K562 (cell line): ENCODE measurements around the gene HS3ST3A1. TPM values are rescaled to one million over a fixed set of nuclear protein-coding genes. Genes with fewer than 3 reads are reported as not detected.
A peak's percentile ranks its signal among the peaks of the same experiment; 100 is the strongest.

ENCODE experiments used
- ARNT ChIP-seq, 2 experiments: fragments of 450-650 bp; IDR thresholded peaks; 2 replicates each; pipeline ENCODE4 v1.6.1; 2016; ENCODE audit warnings: mild to moderate bottlenecking in 1 of 2
- CREB3L1 ChIP-seq: fragments of 450-650 bp; IDR thresholded peaks from 2 replicates; pipeline ENCODE4 v1.6.1; 2014; ENCODE audit warnings: low read depth, mild to moderate bottlenecking, moderate library complexity, borderline replicate concordance
- CTCF ChIP-seq, 3 experiments: IDR thresholded peaks in 2 of 3; conservative IDR thresholded peaks in 1 of 3; 2 replicates each; pipeline ENCODE4 v1.5.1; 2011 to 2012; ENCODE audit warnings: low read length in 3 of 3, mild to moderate bottlenecking in 3 of 3, control low read depth in 2 of 3, improper control_type of control experiment in 1 of 3, inconsistent platforms in 1 of 3, low read depth in 1 of 3, mixed read lengths in 1 of 3, moderate library complexity in 1 of 3; ENCODE audit not compliant: insufficient read depth in 2 of 3
- FOXK2 ChIP-seq, 2 experiments: fragments of 450-650 bp; IDR thresholded peaks in 1 of 2; conservative IDR thresholded peaks in 1 of 2; 2 replicates each; pipeline ENCODE4 v1.6.1; 2016; ENCODE audit warnings: low read depth in 2 of 2, mild to moderate bottlenecking in 1 of 2
- GTF2F1 ChIP-seq: IDR thresholded peaks from 2 replicates; pipeline ENCODE4 v1.6.1; 2011; ENCODE audit warnings: low read depth, low read length, improper control_type of control experiment
- HDAC3 ChIP-seq: fragments of 450-650 bp; IDR thresholded peaks from 2 replicates; pipeline ENCODE4 v1.6.1; 2018; ENCODE audit warnings: borderline replicate concordance, mild to moderate bottlenecking, moderate library complexity; ENCODE audit not compliant: partially characterized antibody
- HLTF ChIP-seq: fragments of 450-650 bp; IDR thresholded peaks from 2 replicates; pipeline ENCODE4 v1.6.1; 2016
- MBD1 ChIP-seq: fragments of 250-450 bp; sonication (Bioruptor Pico); IDR thresholded peaks from 2 replicates; pipeline ENCODE4 v1.8.0; 2022; ENCODE audit warnings: inconsistent platforms
- MLLT1 ChIP-seq, 2 experiments: fragments of 450-650 bp; IDR thresholded peaks; 2 replicates each; pipeline ENCODE4 v1.6.1; 2016
- MYC ChIP-seq, 2 experiments: fragments of 250-450 bp in 1 of 2; sonication (Bioruptor Pico) in 1 of 2; IDR thresholded peaks; 2 replicates each; pipeline versions ENCODE4 v1.5.1 to v1.6.1; 2012 to 2021; ENCODE audit warnings: low read depth in 2 of 2, borderline replicate concordance in 1 of 2, improper control_type of control experiment in 1 of 2, low read length in 1 of 2, mild to moderate bottlenecking in 1 of 2, moderate library complexity in 1 of 2
- NCOA6 ChIP-seq: fragments of 450-650 bp; IDR thresholded peaks from 2 replicates; pipeline ENCODE4 v1.6.1; 2017; ENCODE audit warnings: mild to moderate bottlenecking
- NFE2 ChIP-seq: IDR thresholded peaks from 2 replicates; pipeline ENCODE4 v1.6.1; 2014; ENCODE audit warnings: antibody characterized with exemption, low read depth
- RB1 ChIP-seq: fragments of 450-650 bp; IDR thresholded peaks from 2 replicates; pipeline ENCODE4 v1.6.1; 2017; ENCODE audit warnings: low read depth, mild to moderate bottlenecking
- RHOXF2B ChIP-seq: fragments of 250-450 bp; sonication (Bioruptor Pico); conservative IDR thresholded peaks from 2 replicates; pipeline ENCODE4 v1.5.1; 2021
- SAFB2 ChIP-seq: fragments of 200-400 bp; formaldehyde crosslinking; IDR thresholded peaks from 2 replicates; pipeline ENCODE4 v1.6.1; 2018; ENCODE audit warnings: borderline replicate concordance, low read length, low read depth, moderate library complexity; ENCODE audit not compliant: severe bottlenecking
- SMAD2 ChIP-seq: fragments of 150-350 bp; IDR thresholded peaks from 2 replicates; pipeline ENCODE4 v1.6.1; 2014; ENCODE audit warnings: low read depth, mild to moderate bottlenecking, low read length
- SREBF2 ChIP-seq: sonication (generic); formaldehyde crosslinking; IDR thresholded peaks from 2 replicates; pipeline ENCODE4 v1.4.0; 2020; ENCODE audit warnings: mild to moderate bottlenecking, missing genetic modification reagents
- STAG1 ChIP-seq: sonication (generic); formaldehyde crosslinking; IDR thresholded peaks from 2 replicates; pipeline ENCODE4 v1.5.0; 2020; ENCODE audit warnings: missing genetic modification reagents, borderline replicate concordance
- ZBED1 ChIP-seq: IDR thresholded peaks from 2 replicates; pipeline ENCODE4 v1.6.1; 2014
- ZBTB7A ChIP-seq: IDR thresholded peaks from 2 replicates; pipeline ENCODE4 v1.6.1; 2011; ENCODE audit warnings: low read depth, mild to moderate bottlenecking, low read length, moderate library complexity, borderline replicate concordance; ENCODE audit not compliant: control insufficient read depth
- ZKSCAN3 ChIP-seq: fragments of 250-450 bp; sonication (Bioruptor Pico); IDR thresholded peaks from 2 replicates; pipeline ENCODE4 v1.4.0; 2020
- ZNF408 ChIP-seq: fragments of 250-450 bp; sonication (Bioruptor Pico); IDR thresholded peaks from 2 replicates; pipeline ENCODE4 v1.4.0; 2020; ENCODE audit warnings: low read depth, mild to moderate bottlenecking, moderate library complexity
- ZNF444 ChIP-seq: fragments of 250-450 bp; sonication (Bioruptor Pico); IDR thresholded peaks from 2 replicates; pipeline ENCODE4 v1.4.0; 2020; ENCODE audit warnings: mild to moderate bottlenecking, moderate library complexity
- ZNF561 ChIP-seq: fragments of 450-650 bp; formaldehyde crosslinking; conservative IDR thresholded peaks from 2 replicates; pipeline ENCODE4 v1.4.0; 2020; ENCODE audit warnings: mild to moderate bottlenecking, moderate library complexity
- ZZZ3 ChIP-seq: fragments of 450-650 bp; IDR thresholded peaks from 2 replicates; pipeline ENCODE4 v1.6.1; 2016; ENCODE audit warnings: antibody characterized with exemption, mild to moderate bottlenecking, moderate library complexity
- polyA plus RNA-seq, 8 experiments: library from polyadenylated mRNA; depleted of rRNA in 4 of 8; stranded (reverse) in 5 of 8; unstranded in 3 of 8; fragments of >200 nt; fragmentation: Nextera tagmentation in 2 of 8; fragmentation: Illumina TruSeq in 1 of 8; extraction: Ambion mirVana in 2 of 8; extraction: Trizol in 1 of 8; gene quantifications; 2 replicates each; pipeline versions ENCODE4 v1.2.1 to v1.2.3, GENCODE V29; 2011 to 2014; ENCODE audit warnings: inconsistent platforms in 1 of 8, missing spikeins in 1 of 8
- total RNA-seq, 7 experiments: library from RNA; depleted of rRNA in 6 of 7; stranded (reverse); fragments of >200 nt in 6 of 7; fragmentation: Illumina TruSeq in 2 of 7; extraction: Trizol in 2 of 7; gene quantifications; 2 replicates each; pipeline versions ENCODE4 v1.2.1 to v1.2.3, GENCODE V29; 2011 to 2021; ENCODE audit warnings: low replicate concordance in 1 of 7

Gene HS3ST3A1
- total and polyA plus RNA-seq, 9 of the 15 experiments (the other 6 are each of a cell fraction or from before 2014, with no cell fraction given), result 0.25 to 14.8 (median 2.3) TPM

GRCh38 chr17:13513039-13513405 is 88.7 kb downstream of the HS3ST3A1 start (continued):
- TF ChIP-seq CTCF (IDR thresholded peaks at IDR 0.05 in 2 of 3, conservative IDR thresholded peaks at IDR 0.05 in 1 of 3; ENCODE audit: insufficient read depth in 2 of 3, low read depth in 1 of 3, low read length in 3 of 3) (peak; percentile 3 to 22 (median 8); a peak in 1 of 6 replicates), ZNF444 (no peak), SAFB2 (no peak), ZNF561 (CRISPR knock-in tag) (no peak), ZKSCAN3 (CRISPR knock-in tag) (no peak), ZNF408 (no peak), ARNT (IDR thresholded peaks at IDR 0.05) (no peak), ZBTB7A (no peak), HDAC3 (no peak), ZBED1 (no peak), GTF2F1 (no peak), ZZZ3 (no peak), RB1 (no peak), FOXK2 (conservative IDR thresholded peaks at IDR 0.05 in 1 of 2, IDR thresholded peaks at IDR 0.05 in 1 of 2; ENCODE audit: low read depth in 2 of 2) (peak; percentile 59 to 72), SREBF2 (CRISPR knock-in tag) (no peak), HLTF (no peak), STAG1 (no peak), CREB3L1 (no peak), NCOA6 (no peak), MLLT1 (IDR thresholded peaks at IDR 0.05) (0 out of 4 replicates have a peak, but pooled peaks of 1 of the 2 experiments have one; percentile 15), NFE2 (peak; percentile 17; the same call in 1 of the 2 replicates), MYC (IDR thresholded peaks at IDR 0.05; ENCODE audit: low read depth, low read length) (0 out of 2 replicates have a peak, but pooled peaks have one; percentile 34), MYC (CRISPR knock-in tag; IDR thresholded peaks at IDR 0.05; ENCODE audit: borderline replicate concordance, low read depth) (no peak), RHOXF2B (no peak), SMAD2 (no peak), MBD1 (no peak)
